Coronary artery (tissue), 2 donors: ENCODE data around the gene CCDC88B.

Experiments
- DNase-seq: peaks from one replicate; pipeline ENCODE4 v3.0.0-alpha.2; 2017; ENCODE audit warnings: low spot score
- H3K27ac ChIP-seq, 2 donors: fragments of 200-600 bp; sonication (generic); one replicate each; pipeline ENCODE4 v1.5.1; 2016 to 2019
- H3K4me3 ChIP-seq: fragments of 200-600 bp; sonication (generic); 2 replicates; pipeline ENCODE4 v1.5.1; 2016; ENCODE audit warnings: mild to moderate bottlenecking, moderate library complexity
- CTCF ChIP-seq: fragments of 200-600 bp; sonication (generic); IDR thresholded peaks from one replicate; pipeline ENCODE4 v1.5.1; 2019; ENCODE audit warnings: antibody characterized with exemption

Gene CCDC88B

DNA sequence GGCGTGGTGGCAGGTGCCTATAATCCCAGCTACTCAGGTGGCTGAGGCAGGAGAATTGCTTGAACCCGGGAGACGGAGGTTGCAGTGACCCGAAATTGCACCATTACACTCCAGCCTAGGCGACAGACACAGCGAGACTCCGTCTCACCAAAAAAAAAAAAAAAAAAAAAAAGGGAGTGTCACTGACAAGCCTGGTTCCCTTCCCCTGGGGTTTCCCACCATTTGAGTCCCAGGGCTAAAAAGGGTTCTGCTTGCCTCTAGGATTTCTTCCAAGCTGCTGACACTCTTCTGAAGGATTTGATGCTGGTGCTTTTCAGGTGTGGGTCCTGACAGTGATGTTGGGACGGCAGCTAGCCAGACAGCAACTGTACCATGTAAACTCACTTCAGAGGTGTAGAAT lies 1.3 kb upstream of the CCDC88B start:
- TF ChIP-seq CTCF, result no peak
- no peak for DNase-seq
- Histone ChIP-seq H3K27ac (no peak overlapping the region), H3K4me3 (no peak overlapping the region)

- no peak for DNase-seq
- Histone ChIP-seq H3K27ac (no peak overlapping the region), H3K4me3 (no peak overlapping the region)
- no peak for TF ChIP-seq CTCF
These were observed 718 bp upstream of the CCDC88B start for GRCh38 chr11:64339286-64339685.

DNA sequence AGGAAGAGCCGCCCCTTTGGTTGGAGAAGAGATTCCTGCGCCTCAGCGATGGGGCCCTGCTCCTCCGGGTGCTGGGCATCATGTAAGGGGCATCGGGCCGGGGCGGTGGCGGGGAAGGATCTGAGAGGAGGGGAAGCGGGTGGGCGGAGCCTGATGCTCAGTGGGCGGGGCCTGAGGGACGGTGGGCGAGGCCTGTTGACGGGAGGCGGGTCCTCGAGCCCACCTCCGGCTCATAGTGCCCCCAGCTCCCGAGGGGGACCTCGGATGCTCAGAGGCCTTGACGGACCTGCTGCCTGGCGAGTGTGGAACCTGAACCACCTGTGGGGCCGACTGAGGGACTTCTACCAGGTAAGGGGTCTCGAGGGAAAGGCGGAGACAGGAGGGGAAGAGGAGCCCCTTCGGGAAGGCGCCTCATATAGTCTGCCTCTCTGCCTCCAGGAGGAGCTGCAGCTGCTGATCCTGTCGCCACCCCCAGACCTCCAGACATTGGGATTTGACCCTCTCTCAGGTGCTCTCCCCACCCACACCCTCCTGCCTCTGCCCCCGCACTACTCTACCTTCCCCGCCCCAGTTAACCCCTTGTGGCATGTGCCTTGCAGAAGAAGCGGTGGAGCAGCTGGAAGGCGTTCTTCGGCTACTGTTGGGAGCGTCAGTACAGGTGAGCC lies 799 bp downstream of the CCDC88B start:
- no peak overlapping the region for H3K27ac ChIP-seq
- H3K4me3 ChIP-seq, result peak overlapping the region; percentile 59
- TF ChIP-seq CTCF, result no peak
- peak; percentile 71 for DNase-seq

DNA sequence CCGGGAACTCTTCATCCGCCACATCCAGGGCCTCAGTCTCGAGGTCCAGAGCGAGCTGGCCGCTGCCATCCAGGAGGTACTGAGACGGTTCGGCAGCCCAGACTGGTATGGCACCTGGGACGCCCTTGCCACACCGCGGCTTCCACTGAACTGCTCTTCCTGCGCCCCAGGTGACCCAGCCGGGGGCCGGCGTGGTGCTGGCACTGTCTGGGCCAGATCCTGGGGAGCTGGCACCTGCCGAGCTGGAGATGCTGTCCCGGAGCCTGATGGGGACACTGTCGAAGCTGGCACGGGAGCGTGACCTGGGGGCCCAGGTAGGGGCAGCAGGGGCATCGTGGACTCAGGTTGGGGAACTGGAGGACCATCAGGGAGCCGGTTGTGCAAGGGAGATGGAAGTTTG lies 1.4 kb downstream of the CCDC88B start:
- H3K4me3 ChIP-seq, result no peak overlapping the region
- DNase-seq, result peak; percentile 68
- TF ChIP-seq CTCF, result no peak
- H3K27ac ChIP-seq, result no peak overlapping the region

DNA sequence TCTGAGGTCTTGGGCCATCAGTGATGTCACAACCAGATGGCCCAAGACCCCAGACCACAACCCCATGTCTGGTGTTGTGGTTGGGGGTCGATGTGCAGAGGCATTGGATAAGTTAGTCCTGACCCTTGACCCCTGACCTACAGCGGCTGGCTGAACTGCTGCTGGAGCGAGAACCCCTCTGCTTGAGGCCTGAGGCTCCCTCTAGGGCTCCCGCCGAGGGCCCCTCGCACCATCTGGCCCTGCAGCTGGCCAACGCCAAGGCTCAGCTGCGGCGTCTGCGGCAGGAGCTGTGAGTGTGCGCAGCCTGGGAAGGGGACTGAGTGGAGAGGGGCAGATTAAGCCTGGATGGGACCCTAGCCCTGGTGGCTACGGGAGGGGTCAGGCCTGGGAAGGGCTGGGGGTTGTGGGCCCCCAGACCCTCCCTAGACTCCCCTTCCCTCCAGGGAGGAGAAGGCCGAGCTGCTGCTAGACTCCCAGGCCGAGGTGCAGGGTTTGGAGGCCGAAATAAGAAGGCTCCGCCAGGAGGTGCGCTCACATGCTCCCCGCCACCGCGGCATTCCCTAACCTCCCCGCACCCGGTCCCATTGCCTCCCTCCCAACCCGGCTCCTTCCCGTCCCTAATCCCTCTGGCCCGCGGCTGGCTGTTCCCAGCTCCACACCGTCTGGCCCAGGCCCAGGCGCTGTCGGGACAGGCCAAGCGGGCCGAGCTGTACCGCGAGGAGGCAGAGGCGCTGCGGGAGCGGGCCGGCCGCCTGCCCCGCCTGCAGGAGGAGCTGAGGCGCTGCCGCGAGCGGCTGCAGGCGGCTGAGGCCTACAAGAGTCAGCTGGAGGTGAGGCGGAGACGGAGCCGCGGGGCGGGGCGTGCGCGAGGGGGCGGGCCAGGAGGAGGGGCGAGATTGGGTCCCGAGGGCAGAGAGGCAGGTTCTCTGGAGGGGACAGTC lies 2.1 kb downstream of the CCDC88B start:
- Histone ChIP-seq H3K27ac (peak overlapping the region; percentile 40 to 77), H3K4me3 (peak overlapping the region; percentile 67)
- peak; percentile 91 for DNase-seq
- TF ChIP-seq CTCF, result no peak

- H3K27ac ChIP-seq, result peak overlapping the region in 1 of 2 donors; percentile 77
- H3K4me3 ChIP-seq, result peak overlapping the region; percentile 67
- peak; percentile 69 for DNase-seq
- TF ChIP-seq CTCF, result no peak
These were observed 3.1 kb downstream of the CCDC88B start for GRCh38 chr11:64342869-64343745.
